HepG2 (cell line): ENCODE data around the gene ZMYND8. TPM values are rescaled to one million over a fixed set of nuclear protein-coding genes. Genes with fewer than 3 reads are reported as not detected.
A peak's percentile ranks its signal among the peaks of the same experiment; 100 is the strongest.

Source experiments
- AGO2 ChIP-seq: fragments of 200-400 bp; formaldehyde crosslinking; optimal IDR thresholded peaks from 2 replicates; pipeline ENCODE3; 2017; ENCODE audit warnings: mild to moderate bottlenecking, low read depth, low read length, moderate library complexity
- BHLHE40 ChIP-seq: IDR thresholded peaks from 2 replicates; pipeline ENCODE4 v1.6.1; 2011; ENCODE audit warnings: low read length, improper control_type of control experiment
- IRF2 ChIP-seq: IDR thresholded peaks from 2 replicates; pipeline ENCODE4 v1.6.1; 2018; ENCODE audit warnings: missing genetic modification reagents, missing compliant biosample characterization
- ONECUT2 ChIP-seq: sonication (generic); formaldehyde crosslinking; IDR thresholded peaks from 2 replicates; pipeline ENCODE4 v1.4.0; 2020; ENCODE audit warnings: missing genetic modification reagents
- POLR2AphosphoS2 ChIP-seq: IDR thresholded peaks from 2 replicates; pipeline ENCODE4 v1.6.1; 2011; ENCODE audit warnings: low read depth, low read length, improper control_type of control experiment
- RBFOX2 ChIP-seq: fragments of 200-400 bp; formaldehyde crosslinking; IDR thresholded peaks from 2 replicates; pipeline ENCODE4 v1.6.1; 2017; ENCODE audit warnings: low read depth, mild to moderate bottlenecking, low read length
- SIN3B ChIP-seq: fragments of 150-350 bp; IDR thresholded peaks from 2 replicates; pipeline ENCODE4 v1.6.1; 2014; ENCODE audit warnings: low read length
- TCF7 ChIP-seq: sonication (generic); IDR thresholded peaks from 2 replicates; pipeline ENCODE4 v1.6.1; 2016; ENCODE audit warnings: antibody characterized with exemption, low read depth
- ZNF143 ChIP-seq: sonication (generic); formaldehyde crosslinking; IDR thresholded peaks from 2 replicates; pipeline ENCODE4 v1.4.0; 2020; ENCODE audit warnings: missing genetic modification reagents
- ZNF274 ChIP-seq: sonication (generic); formaldehyde crosslinking; IDR thresholded peaks from 2 replicates; pipeline ENCODE4 v1.5.1; 2020; ENCODE audit warnings: mild to moderate bottlenecking, missing genetic modification reagents
- ZNF30 ChIP-seq: sonication (generic); formaldehyde crosslinking; IDR thresholded peaks from 2 replicates; pipeline ENCODE4 v1.5.0; 2020; ENCODE audit warnings: mild to moderate bottlenecking, missing genetic modification reagents
- ZNF33A ChIP-seq: sonication (generic); formaldehyde crosslinking; IDR thresholded peaks from 2 replicates; pipeline ENCODE4 v1.5.1; 2020; ENCODE audit warnings: missing genetic modification reagents, mild to moderate bottlenecking, moderate library complexity, borderline replicate concordance
- ZNF543 ChIP-seq: sonication (generic); formaldehyde crosslinking; IDR thresholded peaks from 2 replicates; pipeline ENCODE4 v1.4.0; 2020; ENCODE audit warnings: mild to moderate bottlenecking, missing genetic modification reagents
- ZNF605 ChIP-seq: sonication (generic); formaldehyde crosslinking; IDR thresholded peaks from 2 replicates; pipeline ENCODE4 v1.8.0; 2022; ENCODE audit warnings: mild to moderate bottlenecking, missing genetic modification reagents
- ZSCAN25 ChIP-seq: sonication (generic); formaldehyde crosslinking; IDR thresholded peaks from 2 replicates; pipeline ENCODE4 v1.8.0; 2022; ENCODE audit warnings: mild to moderate bottlenecking, missing genetic modification reagents
- polyA plus RNA-seq, 8 experiments: library from polyadenylated mRNA; depleted of rRNA in 3 of 8; stranded (reverse) in 7 of 8; unstranded in 1 of 8; fragments of >200 nt; fragmentation: Illumina TruSeq in 4 of 8; extraction: Trizol in 4 of 8; gene quantifications; 2 replicates each; pipeline versions ENCODE4 v1.2.1 to v1.2.3, GENCODE V29; 2011 to 2016; ENCODE audit warnings: low read depth in 4 of 8, missing spikeins in 1 of 8, mixed read lengths in 1 of 8; ENCODE audit not compliant: insufficient read depth in 1 of 8
- total RNA-seq, 5 experiments: library from RNA; depleted of rRNA; stranded (reverse); fragments of >200 nt; fragmentation: Illumina TruSeq; extraction: Trizol; gene quantifications; 2 replicates each; pipeline ENCODE4 v1.2.3, GENCODE V29; 2016; ENCODE audit warnings: low read depth in 1 of 5
- TF ChIP-seq, protein P1 (sequence below), 2 experiments: fragments of 450-650 bp in 1 of 2; sonication (generic) in 1 of 2; formaldehyde crosslinking in 1 of 2; IDR thresholded peaks; 2 replicates each; pipeline versions ENCODE4 v1.6.1 to v1.8.0; 2016 to 2022; ENCODE audit warnings: antibody characterized with exemption in 1 of 2, mild to moderate bottlenecking in 1 of 2, missing genetic modification reagents in 1 of 2
- TF ChIP-seq, protein P2 (sequence below): sonication (generic); formaldehyde crosslinking; IDR thresholded peaks from 2 replicates; pipeline ENCODE4 v1.9.0; 2021; ENCODE audit warnings: mild to moderate bottlenecking, missing genetic modification reagents

ZMYND8 gene
- total and polyA plus RNA-seq, 2 of the 13 experiments (the other 11 are each of a cell fraction or from before 2014, with no cell fraction given): 53.9 to 84.7 TPM

DNA sequence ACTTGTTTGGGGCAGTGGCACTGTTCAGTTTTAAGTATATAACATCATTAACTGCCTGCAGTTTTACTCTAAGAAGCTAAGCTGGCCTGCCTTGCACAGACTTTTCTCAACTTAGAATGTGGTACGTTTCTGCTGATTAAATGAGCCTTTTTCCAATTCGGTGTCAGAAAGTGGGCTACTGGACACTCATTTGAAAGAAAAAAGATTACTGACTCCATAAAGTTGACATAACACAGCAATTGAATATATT is 2.1 kb downstream of the ZMYND8 start (continued):
- TF ChIP-seq, protein P1, sequence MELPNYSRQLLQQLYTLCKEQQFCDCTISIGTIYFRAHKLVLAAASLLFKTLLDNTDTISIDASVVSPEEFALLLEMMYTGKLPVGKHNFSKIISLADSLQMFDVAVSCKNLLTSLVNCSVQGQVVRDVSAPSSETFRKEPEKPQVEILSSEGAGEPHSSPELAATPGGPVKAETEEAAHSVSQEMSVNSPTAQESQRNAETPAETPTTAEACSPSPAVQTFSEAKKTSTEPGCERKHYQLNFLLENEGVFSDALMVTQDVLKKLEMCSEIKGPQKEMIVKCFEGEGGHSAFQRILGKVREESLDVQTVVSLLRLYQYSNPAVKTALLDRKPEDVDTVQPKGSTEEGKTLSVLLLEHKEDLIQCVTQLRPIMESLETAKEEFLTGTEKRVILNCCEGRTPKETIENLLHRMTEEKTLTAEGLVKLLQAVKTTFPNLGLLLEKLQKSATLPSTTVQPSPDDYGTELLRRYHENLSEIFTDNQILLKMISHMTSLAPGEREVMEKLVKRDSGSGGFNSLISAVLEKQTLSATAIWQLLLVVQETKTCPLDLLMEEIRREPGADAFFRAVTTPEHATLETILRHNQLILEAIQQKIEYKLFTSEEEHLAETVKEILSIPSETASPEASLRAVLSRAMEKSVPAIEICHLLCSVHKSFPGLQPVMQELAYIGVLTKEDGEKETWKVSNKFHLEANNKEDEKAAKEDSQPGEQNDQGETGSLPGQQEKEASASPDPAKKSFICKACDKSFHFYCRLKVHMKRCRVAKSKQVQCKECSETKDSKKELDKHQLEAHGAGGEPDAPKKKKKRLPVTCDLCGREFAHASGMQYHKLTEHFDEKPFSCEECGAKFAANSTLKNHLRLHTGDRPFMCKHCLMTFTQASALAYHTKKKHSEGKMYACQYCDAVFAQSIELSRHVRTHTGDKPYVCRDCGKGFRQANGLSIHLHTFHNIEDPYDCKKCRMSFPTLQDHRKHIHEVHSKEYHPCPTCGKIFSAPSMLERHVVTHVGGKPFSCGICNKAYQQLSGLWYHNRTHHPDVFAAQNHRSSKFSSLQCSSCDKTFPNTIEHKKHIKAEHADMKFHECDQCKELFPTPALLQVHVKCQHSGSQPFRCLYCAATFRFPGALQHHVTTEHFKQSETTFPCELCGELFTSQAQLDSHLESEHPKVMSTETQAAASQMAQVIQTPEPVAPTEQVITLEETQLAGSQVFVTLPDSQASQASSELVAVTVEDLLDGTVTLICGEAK (IDR thresholded peaks at IDR 0.05): no peak
- TF ChIP-seq, protein P1 (CRISPR knock-in tag; IDR thresholded peaks at IDR 0.05): no peak
- TF ChIP-seq IRF2 (CRISPR knock-in tag): no peak
- TF ChIP-seq POLR2AphosphoS2: no peak
- no peak for TF ChIP-seq ZNF605
- no peak for TF ChIP-seq ONECUT2 (CRISPR knock-in tag)
- no peak for TF ChIP-seq ZNF30 (CRISPR knock-in tag)
- no peak for TF ChIP-seq AGO2
- TF ChIP-seq ZNF274 (CRISPR knock-in tag): no peak
- TF ChIP-seq SIN3B: no peak
- TF ChIP-seq BHLHE40: no peak
- TF ChIP-seq ZNF143 (CRISPR knock-in tag): no peak
- TF ChIP-seq, protein P2, sequence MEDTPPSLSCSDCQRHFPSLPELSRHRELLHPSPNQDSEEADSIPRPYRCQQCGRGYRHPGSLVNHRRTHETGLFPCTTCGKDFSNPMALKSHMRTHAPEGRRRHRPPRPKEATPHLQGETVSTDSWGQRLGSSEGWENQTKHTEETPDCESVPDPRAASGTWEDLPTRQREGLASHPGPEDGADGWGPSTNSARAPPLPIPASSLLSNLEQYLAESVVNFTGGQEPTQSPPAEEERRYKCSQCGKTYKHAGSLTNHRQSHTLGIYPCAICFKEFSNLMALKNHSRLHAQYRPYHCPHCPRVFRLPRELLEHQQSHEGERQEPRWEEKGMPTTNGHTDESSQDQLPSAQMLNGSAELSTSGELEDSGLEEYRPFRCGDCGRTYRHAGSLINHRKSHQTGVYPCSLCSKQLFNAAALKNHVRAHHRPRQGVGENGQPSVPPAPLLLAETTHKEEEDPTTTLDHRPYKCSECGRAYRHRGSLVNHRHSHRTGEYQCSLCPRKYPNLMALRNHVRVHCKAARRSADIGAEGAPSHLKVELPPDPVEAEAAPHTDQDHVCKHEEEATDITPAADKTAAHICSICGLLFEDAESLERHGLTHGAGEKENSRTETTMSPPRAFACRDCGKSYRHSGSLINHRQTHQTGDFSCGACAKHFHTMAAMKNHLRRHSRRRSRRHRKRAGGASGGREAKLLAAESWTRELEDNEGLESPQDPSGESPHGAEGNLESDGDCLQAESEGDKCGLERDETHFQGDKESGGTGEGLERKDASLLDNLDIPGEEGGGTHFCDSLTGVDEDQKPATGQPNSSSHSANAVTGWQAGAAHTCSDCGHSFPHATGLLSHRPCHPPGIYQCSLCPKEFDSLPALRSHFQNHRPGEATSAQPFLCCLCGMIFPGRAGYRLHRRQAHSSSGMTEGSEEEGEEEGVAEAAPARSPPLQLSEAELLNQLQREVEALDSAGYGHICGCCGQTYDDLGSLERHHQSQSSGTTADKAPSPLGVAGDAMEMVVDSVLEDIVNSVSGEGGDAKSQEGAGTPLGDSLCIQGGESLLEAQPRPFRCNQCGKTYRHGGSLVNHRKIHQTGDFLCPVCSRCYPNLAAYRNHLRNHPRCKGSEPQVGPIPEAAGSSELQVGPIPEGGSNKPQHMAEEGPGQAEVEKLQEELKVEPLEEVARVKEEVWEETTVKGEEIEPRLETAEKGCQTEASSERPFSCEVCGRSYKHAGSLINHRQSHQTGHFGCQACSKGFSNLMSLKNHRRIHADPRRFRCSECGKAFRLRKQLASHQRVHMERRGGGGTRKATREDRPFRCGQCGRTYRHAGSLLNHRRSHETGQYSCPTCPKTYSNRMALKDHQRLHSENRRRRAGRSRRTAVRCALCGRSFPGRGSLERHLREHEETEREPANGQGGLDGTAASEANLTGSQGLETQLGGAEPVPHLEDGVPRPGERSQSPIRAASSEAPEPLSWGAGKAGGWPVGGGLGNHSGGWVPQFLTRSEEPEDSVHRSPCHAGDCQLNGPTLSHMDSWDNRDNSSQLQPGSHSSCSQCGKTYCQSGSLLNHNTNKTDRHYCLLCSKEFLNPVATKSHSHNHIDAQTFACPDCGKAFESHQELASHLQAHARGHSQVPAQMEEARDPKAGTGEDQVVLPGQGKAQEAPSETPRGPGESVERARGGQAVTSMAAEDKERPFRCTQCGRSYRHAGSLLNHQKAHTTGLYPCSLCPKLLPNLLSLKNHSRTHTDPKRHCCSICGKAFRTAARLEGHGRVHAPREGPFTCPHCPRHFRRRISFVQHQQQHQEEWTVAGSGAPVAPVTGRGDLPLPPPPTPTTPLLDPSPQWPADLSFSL (CRISPR knock-in tag): no peak
- no peak for TF ChIP-seq TCF7
- no peak for TF ChIP-seq ZSCAN25 (CRISPR knock-in tag)
- 0 out of 2 replicates have a peak, but pooled peaks have one; percentile 10 for TF ChIP-seq ZNF33A (CRISPR knock-in tag)
- TF ChIP-seq ZNF543 (CRISPR knock-in tag): no peak
- TF ChIP-seq RBFOX2: no peak; the same call in 1 of the 2 replicates
